ENCODE data around the gene ARHGEF16.

ARHGEF16 gene

DNA sequence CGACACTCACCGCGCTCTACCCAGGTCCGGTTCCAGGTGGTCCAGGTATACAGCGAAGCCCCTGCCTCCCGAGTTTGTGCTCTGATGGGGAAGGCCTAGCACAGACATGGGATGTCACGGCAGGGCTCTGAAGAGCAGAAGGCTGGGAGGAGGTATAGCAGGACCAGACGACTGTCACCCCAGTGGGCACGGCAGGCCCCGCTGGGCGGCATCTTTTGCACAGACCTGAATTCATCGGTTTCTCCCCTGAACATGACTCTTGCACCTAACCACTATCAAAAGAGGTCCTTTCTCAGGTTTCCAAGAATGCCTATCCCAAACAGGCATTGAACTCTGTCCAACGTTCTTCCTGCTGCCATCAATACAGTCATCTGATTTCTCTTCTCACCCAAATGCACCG is 30.6 kb downstream of the ARHGEF16 start:
- DNase-seq = no peak

DNA sequence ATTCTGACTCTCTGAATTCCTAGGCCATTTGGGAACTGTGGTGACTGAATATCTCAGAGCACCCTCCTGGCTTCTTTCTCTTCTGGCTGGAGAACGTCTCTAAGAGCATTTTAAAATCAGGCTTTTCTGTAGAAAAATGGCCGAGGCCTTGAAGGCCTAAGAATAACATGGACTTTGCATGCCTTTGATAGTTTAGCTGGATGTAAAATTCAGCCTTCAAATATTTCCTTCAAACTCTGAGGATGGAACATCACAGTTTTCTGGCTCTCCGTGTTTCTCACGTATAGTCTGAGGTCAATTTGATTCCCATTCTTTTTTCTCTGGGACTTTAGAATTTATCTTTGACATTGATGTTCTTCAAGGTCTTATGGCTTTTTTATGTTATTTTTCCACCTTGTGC is 34.0 kb downstream of the ARHGEF16 start:
- no peak for DNase-seq

DNA sequence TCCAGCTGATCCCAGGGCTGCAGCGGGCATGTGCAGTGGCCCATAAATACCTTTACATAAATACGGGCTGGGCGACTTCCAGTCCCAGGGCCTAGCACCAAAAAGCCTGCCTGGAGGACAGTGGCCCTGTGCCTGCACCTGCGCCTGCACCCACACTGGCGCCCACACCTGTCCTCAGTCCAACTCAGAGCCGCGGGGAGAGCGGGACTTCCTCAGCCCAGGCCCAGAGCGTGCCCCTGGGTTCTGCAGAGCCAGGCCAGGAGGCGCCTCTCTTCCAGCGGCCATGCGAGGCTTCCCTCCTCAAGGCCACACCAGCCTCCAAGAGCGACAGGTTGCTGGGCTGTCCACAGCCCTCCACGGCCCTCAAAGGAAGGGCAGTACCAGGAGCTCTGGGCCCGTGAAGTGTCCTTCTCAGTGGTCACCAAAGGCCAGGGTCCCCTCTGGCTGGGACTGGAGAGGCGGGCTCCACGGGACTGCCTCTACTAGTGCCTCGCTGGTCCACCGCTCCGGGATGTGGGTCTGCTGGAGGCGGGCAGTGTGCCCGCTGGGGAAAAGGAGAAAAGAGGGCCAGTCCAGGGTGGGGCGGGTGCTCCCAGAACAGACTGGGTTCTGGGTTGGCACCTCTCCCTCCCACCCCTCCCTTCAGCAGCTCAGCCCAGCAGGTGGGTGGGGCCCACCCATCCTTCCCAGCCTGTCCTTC is 35.7 kb downstream of the ARHGEF16 start:
- no peak for DNase-seq

DNA sequence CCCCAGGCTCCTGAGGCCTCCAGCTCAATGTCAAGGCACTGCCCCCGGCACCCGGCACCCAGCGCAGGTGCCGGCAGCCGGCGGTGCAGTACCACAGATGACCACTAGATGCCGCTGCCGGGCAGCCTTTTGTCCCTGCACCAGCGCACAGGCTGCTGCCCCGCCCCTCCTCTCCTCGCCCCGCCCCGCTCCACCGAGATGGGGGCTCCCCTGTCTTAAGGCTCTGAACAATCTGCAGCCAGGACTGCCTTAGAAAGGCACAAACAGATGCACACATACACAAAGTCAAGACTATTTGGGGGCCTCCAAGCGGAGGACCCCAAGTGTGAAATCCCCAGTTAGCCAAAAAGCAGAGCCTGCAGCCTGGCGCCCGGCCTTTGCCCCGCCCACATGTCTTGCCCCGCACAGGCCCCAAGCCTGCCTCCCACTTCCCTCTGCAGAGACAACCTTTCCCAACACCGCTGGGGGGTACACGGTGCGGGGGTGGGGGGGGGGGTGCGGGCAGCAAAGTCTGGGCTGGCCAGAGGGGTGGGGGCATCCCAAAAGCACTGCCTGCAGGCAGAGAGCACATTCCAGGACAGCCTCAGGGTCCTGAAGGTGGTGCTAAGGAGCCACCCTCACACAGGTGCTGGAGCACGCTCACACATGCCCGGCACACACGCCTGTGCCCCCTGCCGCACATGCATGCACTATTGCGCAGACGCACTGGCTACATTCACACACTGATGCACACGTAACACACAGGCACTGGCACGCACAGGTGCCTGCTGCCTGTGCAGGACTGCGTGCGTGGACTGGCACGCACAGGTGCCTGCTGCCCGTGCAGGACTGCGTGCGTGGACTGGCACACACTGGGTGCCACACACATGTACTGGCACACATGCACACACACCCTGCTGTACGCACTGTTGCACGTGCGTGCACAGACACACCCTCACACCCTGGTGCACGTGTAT is 37.1 kb downstream of the ARHGEF16 start:
- DNase-seq = peak; percentile 62

DNA sequence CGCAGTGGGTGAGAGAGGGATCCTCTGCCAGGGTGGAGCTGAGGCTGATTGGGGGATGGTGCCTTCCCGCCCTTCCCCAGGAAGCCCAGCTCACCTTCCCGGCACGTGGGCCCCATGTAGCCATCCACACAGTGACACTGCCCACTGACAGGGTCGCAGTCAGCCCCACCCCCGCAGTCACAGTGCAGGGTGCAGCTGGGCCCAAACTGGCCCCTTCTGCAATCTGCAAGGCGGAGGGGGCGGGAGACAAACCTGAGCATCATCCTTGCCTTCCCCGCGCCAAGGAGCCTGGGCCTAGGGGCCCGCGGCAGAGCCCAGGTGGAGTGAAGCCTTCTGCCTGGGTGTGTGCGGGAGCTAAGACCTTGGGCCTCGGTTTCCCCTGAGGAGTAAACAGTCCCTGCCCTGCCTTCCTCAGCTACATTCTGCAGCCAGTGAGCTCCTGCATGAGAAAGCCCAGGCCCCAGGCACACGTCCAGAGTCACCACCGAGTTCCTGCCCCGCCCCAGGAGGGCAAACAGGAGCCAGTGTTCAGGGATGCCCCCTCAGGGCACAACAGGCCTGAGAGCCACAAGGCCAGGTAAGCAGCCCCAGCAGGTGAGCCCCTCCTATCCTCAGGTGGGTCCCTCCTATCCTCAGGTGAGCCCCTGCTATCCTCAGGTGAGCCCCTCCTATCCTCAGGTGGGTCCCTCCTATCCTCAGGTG is 38.2 kb downstream of the ARHGEF16 start:
- DNase-seq = no peak

DNA sequence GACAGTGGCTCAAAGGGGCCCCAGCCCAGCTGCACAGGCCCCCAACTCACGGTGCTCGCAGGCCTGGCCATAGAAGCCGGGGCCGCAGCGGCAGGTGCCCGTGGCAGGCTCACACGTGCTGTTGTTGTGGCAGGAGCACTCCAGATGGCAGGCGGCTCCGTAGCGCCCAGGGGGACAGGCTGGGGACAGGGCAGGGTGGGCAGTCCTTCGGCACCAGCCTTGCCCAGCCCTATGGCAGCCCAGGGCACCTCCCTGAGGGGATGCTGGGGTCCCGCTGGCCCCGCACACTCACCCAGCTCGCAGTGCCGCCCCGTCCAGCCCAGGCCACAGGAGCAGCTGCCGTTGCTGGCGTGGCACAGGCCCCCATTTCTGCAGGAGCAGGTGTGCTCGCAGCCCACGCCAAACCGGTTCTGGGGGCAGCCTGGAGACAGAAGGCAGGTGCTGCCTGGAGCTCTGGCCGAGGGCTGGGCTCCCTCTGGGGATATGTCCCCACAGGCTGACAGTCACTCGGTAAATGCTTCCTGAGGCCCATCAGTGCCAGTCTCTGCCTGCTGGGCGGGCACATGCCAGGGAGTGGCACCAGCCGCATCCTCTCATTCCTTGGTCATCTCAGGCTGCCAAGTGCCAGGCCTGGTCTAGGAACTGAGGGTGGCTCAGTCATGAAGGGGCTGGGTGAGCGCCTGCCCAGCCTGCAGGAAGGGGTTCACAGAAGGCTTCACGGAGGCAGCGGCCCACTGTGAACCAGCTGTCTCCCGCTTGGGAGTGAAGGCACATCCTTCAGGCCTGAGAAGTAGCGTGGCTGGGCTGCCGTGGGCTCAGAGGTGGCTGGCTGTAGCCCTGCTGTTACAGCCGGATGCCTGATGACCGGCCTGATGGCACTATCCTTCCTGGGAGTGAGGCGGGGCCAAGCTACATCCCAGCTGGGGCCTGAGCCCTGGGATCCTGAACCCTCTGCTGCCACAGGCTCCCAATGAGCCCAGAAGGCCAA is 40.1 kb downstream of the ARHGEF16 start:
- DNase-seq = no peak

DNA sequence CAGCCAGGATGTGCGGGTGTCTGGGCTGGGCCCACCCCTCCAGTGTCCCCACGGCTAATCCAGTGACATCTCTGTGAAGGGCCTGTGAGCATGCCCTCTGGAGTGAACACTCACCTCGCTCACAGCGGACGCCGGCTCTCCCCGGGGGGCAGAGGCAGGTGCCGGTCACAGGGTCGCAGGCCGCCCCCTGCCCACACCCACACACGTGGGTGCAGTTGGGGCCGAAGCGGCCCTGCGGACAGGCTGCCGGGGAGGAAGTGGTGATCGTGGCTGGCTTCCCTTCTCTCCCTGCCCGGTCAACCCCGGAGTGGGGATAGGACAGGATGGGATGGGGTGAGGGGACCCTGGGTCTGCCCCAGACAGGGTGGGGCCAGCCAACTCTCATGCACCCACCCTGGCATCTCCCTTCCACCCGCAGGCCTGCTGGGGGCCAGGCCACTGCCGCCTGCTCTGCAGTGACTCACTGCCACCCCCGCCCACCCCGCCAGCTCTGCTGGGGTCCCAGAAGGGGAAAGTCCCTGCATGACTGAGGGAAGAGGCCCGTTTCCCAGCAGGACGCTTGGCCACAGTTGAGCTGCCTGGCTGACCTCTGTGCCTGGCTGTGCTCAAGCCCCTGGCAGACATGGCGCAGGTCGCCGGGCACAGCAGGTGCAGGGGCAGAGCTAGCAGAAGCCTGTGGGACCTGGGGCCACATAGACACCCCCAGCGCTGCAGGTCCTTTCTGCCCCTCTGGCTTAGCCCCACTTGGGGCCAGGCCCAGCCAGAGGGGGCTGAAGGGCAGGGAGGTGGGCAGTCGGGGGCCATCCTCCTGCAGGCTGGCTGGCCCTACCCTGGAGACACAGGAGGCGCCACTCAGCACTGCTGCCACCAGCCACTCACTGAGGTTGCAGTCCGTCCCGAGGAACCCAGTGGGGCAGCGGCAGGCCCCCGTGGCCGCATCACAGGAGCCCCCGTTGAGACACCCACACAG is 41.6 kb downstream of the ARHGEF16 start:
- peak; percentile 73 for DNase-seq

DNA sequence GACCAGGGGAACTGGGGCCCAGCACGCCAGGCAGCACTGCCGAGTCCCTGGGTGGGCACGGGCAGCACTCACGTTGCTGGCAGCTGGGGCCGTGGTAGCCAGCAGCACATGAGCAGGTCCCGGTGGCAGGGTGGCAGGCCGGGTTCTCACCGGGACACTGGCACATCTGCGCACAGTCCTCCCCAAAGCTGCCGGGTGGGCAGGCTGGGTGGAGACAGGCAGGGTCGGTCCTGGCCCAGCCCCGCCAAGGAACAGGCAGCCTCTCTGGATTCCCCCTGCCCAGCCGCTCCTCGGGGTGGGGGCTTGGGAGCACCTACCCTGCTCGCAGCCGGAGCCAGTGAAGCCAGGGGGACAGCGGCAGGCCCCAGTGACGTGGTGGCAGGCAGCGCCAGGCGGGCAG is 42.5 kb downstream of the ARHGEF16 start:
- no peak for DNase-seq

DNA sequence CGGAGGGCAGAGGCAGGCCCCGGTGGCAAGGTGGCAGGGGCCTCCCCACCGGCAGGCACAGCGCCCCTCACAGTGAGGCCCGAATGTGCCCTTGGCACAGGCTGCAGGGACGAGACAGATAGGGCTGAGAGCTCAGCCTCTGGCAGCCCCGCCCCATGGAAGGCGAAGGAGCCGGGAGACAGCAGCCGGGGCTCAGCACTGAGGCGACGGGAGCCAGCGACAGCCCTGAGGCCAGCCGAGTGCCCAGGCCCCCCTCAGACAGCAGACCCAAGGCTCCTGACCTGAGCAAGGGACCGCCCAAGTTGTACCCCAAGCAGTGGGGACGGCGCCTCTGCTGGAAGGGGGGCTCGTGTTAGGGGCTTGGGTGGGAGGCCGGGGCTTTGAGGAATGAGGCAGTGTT is 43.1 kb downstream of the ARHGEF16 start:
- no peak for DNase-seq

DNA sequence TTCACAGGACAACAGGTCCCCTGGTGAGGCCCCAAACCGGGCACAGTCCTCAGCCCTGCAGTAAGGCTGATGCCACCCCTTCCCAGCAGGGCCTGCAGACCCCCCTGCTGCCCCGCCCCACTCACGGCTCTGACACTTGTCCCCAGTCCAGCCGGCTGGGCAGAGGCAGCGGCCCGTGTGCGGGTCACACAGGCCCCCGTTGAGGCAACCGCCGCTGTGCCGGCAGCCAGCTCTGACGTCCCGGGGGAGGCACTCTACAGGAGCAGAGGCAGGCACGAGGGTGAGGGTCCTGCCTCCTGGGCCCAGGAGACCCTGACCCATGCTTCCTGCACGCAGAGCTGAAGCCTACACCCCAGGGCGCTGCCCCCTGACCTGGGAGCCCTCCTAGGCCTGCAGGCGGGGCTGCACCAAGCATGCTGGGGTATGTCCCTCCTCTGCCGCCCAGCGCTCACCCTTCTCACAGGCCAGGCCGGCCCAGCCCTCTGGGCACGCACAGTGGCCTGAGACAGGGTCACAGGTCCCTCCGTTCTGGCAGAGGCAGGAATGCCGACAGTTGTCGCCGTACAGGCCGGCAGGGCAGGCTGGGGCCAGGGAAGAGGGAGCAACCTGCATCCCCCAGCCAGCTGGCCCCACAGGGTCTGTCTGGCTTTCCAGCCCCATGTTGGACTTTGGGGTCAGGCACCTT is 43.9 kb downstream of the ARHGEF16 start:
- DNase-seq = no peak

DNA sequence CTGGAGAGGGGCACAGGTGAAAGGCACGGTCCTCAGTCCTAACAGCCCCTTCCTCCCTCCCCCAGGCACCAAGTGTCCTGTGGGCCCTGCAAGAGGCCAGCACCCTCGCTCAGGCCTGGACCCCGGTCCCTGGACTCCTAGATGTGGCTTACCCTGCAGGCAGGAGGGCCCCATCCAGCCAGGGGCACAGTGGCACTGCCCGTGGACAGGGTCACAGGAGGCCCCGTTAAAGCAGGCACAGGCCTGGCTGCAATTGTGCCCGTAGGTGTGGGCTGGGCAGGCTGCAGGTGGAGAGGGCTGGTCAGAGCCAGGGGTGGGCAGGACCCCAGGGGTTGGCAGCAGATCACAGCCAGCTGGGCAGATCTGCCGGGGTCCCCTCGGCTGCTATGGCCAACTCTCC is 44.5 kb downstream of the ARHGEF16 start:
- DNase-seq = no peak

DNA sequence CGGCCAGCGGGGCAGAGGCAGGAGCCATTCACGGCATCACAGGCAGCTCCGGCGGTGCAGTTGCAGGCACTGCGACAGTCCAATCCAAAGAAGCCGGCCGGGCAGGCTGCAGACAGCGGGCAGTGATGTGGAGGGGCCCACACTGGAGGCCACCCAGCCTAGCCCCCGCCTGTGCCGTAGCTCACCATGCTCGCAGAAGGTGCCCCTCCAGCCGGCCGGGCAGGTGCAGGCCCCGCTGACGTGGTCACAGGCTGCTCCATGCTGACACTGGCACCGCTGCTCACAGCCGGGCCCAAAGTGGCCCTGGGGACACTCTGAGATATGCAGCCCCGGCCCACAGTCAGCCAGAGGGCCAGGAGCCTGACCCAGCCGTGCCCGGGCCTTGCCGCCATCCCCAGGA is 45.1 kb downstream of the ARHGEF16 start:
- DNase-seq = no peak

DNA sequence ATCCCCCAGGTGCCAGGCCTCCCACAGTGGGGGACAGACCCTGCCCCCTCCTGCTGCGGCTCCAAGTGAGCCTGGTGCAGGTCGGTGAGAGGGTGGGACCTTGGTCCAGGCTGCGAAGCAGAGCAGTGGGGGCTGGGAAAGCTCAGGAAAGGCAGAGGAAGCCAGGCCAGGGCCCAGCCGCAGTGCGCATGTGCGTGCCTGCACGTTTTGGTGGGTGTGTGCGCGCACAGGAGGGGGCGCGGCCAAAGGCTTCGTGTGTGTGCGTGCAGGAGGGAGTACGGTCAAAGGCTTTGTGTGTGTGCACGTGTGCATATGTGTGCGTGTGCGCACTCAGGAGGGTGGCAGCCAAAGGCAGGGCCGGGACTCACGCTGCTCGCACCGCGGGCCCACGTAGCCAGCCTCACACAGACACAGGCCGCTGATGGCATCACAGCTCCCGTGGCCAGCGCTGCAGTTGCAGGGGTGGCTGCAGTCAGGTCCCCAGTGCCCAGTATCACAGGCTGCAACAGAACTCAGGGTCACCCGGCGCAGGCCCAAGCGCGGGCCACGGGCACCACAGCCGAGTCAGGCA is 45.9 kb downstream of the ARHGEF16 start:
- no peak for DNase-seq

DNA sequence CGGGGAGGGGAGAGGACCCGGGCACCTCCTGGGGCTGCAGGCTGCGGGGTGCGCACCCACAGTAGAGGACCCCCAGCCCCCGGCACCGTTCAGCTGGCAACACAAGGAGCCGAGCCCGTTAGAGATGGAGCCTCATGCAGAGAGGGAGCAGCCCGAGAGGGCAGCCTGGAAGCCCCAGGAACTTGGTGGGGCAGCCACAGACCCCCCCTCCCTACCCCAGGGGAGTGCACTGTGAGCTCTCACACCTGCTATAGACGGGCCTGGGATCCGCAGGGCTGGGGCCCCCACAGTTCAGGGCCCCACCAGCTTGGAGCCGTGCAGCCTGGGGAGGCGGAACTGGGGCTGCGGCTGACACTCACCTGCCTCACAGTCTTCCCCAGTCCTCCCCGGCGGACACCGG is 47.0 kb downstream of the ARHGEF16 start:
- no peak for DNase-seq

DNA sequence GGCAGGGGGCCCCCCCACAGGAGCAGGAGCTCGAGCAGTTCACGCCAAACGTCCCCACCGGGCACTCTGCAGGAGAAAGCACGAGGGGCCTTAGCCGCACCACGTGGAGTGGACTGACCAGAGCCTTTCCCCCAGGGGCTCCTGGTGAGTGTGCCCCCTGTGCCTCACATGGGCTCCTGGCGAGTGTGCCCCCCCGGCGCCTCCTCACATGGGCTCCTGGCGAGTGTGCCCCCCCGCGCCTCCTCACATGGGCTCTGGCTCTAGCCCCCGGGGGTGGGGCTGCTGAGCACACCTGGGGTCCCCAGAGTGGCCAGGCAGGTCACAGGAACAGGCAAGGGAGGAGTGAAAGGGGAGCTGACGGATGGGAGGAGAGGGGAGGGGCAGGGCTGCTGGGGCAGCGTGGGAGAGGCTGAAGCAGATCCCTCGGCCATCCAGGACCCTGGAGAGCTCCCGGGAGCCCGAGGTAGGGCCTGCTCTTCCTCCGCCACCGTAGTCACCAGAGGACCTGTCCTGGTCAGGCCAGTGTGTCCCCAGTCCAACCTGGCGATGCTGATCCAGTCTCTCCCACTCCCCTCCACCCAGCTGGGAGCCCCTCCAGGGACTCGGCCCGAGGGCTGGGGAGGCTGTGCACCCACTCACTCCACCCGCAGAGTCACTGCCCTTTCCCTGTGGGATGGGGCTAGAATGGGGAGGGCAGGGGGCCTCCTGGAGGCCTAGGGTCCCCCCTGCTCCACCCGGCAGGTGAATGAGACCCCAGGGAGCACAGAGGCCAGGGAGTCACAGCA is 47.6 kb downstream of the ARHGEF16 start:
- peak; percentile 31 for DNase-seq

DNA sequence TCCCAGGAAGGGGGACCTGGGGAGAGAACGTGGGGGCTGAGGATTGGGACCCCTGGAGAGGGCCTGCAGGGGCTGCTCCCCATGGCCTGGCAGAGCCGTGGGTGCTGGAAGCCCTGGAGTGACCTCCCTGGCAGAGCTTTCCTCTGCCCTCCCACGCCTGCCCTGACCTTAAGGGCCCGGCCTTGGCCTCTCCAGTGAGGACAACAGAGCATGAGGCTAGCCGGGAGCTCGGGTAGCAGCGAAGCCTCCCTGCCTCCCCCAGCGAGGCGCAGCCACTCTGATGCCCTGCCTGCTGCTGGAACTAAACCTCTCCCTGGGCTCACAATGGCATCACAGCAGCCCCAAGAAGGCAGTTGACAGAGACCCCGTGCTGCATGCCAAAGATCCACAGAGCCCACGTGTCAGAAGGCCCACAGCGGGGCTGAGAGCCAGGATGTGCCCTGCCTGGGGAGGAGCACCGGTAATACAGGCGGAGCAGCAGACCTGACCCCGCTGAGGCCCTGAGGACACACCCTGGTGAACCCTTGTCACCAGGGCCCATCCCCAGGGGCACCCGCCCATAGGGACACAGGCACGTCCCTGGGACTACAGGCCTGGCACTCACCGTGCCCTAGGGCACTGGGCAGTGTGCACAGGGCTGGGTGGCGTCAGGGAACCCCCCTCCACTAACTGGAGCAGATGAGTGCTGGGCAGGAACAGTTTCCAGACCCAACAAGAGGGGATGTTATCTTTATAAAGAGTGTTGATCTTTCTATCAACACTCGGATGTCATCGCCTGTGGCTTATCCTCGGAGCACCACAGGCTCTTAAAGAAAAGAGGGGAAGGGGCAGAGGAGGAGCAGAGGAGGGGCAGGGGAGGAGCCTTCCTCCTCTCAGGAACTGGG is 48.4 kb downstream of the ARHGEF16 start:
- DNase-seq = no peak

DNA sequence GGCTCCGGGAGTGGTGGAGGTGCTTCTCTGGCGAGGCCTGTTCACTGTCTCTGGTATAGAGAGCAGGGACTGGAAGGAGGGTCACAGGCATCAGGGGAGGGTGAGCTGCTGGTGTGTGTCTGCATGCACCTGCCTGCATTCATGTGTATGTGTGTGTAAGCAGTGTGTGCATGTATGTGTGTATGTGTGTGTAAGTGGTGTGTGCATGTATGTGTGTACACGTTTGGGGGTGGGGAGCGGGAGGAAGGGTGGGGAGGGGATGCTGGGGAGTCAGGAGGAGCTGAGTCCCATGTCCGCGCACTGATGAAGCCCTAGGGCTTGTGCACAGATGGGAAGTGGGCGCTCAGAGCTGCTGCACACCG is 49.0 kb downstream of the ARHGEF16 start:
- no peak for DNase-seq

DNA sequence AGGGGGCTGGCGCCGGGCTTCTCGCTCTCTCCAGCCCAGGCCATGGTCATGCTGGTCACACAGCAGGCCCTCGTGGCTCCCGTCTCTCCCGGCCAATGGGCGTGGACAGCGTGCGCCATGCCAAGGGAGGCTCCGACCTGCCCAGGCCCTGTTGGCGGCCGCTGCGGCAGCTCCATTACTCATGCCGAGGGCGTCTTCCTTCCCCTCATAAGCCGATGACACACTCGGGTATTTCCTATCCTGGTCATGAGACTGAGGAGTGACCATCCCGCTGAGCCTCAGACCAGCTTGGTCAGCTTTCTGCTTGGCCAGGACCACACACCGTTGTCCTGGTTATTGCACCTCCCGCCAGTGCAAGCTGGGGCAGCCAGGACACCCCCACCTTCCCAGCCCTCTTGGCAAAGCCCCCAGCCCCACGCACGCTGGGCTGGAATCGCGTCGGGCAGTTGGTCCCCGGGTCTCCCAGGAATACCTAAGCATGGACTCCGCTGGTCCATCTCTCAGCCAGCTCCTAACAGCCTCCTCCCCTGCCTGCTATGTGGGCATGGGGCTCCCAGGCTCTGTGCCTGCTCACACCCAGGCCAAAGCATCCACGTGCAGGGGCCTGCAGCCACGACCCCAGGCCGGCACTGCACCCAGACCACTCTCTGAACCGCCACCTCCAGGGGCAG is 49.8 kb downstream of the ARHGEF16 start:
- peak; percentile 96 for DNase-seq

Measured in EL (cell line).